SH-SY5Y (cell line): Measurements from ENCODE around the gene IL1RAPL2.

Source experiments
- GATA2 ChIP-seq: IDR thresholded peaks from 2 replicates; pipeline ENCODE4 v1.6.1; 2011; ENCODE audit warnings: mild to moderate bottlenecking, low read depth, low read length
- GATA3 ChIP-seq: IDR thresholded peaks from 2 replicates; pipeline ENCODE4 v1.6.1; 2011; ENCODE audit warnings: low read depth, mild to moderate bottlenecking, low read length, moderate library complexity

GRCh38 chrX:105759598-105759997, 1193.6 kb downstream of the IL1RAPL2 start:
- TF ChIP-seq GATA3: no peak
- TF ChIP-seq GATA2: no peak
